Activated gamma-delta T cell treated with anti-CD3 and anti-CD28 coated beads, Interleukin-2, amount 50 U/mL, for 16 hours (primary cell): ENCODE data around the gene ELAC1.
"Not testable (repeated sequence)": the region's sequence is repeated elsewhere in the genome, so short reads cannot be mapped to it uniquely, and the experiment has no call there.

Experiments used
- DNase-seq: peaks from one replicate; pipeline ENCODE4 v3.0.0-alpha.2; 2020; ENCODE audit warnings: low read depth

The ELAC1 gene, protein sequence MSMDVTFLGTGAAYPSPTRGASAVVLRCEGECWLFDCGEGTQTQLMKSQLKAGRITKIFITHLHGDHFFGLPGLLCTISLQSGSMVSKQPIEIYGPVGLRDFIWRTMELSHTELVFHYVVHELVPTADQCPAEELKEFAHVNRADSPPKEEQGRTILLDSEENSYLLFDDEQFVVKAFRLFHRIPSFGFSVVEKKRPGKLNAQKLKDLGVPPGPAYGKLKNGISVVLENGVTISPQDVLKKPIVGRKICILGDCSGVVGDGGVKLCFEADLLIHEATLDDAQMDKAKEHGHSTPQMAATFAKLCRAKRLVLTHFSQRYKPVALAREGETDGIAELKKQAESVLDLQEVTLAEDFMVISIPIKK

DNA sequence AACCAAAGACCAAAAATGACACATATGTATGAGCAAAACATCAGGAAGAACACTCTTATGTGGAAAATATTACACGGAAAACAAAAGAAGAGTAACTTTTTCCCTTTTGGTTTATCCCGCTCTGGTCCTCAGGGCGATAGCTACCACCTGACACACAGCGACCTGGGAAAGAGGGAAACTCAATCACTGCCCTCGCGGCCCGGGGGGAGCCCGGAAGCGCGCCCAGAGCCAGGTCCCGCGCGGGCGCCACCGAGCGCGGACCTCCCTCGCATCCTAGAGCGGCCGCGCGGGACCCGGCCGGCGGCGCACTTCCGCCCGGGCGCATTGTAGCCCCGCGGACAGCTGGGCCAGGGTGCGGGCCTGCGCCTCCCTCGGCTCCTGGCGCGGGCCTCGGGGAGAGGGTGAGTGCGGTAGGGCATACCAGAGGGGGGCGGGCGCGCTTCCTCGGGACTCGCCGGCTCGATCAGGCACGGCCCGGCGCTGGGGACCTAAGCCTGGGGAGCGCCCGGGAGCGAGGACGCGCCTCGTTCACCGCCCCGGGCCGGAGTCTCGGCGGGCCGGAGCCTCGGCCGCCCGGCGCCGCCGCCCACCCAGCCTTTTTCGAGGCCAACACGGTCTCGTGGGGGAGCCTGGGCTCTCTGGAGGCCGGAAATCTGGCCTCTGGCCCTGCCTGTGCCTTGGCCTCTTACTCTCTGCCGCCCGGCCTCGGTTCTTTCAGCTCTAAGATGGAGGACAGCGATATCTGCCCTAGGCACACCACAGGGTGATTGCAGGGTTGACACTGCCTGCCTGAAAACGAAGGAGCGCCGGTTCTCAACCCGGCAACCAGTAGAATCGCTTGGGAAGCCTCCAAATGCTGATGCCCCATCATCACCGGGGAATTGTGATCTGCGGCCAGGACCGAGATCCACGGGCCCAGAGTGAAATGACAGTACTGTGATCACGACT lies at the start of gene ELAC1:
TSS of gene ELAC1 (plus strand) at position 327 of the 948 bp plus-strand sequence. CDS start 6,365 bp downstream, outside the sequence.
- DNase-seq, result peak; percentile 39

DNA sequence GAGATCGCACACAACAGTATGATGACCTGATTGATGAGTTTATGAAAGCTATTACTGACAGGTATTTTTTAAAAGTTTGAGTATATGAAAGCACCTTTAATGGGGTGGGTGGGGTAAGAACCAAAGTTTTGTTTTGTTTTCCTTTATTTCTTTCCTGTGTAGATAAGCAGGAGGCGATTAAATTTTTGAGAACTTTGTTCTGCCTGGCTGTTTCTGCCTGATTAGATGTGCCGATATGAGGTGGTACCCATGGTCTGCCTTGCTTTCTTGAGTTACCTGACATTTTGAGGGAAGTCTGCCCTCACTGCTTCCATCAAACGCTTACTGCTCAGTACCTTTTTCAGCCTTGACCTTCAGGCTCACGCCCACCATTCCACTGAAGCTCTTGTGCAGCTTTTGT lies 49.7 kb upstream of the ELAC1 start:
- no peak for DNase-seq

DNA sequence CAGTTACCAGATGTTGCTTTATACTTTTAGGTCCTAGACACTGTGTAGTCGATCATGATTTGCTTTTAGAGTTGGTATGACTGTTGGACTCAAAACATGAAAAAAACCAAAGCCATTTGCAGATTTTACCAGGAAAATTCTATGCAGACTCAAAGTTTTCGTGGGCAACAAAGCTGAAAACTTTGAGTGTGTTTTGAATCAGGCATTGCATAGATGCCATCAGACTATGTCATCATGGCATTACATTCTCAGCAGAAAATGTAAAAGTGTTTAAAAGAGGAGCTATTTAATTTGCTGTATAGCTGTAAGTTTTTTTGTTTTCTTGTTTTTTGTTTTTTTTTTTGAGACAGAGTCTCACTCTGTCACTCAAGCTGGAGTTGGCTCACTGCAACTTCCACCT lies 43.5 kb upstream of the ELAC1 start:
- no peak for DNase-seq

GRCh38 chr18:50926521-50926920 lies 41.3 kb upstream of the ELAC1 start:
- no peak for DNase-seq

DNA sequence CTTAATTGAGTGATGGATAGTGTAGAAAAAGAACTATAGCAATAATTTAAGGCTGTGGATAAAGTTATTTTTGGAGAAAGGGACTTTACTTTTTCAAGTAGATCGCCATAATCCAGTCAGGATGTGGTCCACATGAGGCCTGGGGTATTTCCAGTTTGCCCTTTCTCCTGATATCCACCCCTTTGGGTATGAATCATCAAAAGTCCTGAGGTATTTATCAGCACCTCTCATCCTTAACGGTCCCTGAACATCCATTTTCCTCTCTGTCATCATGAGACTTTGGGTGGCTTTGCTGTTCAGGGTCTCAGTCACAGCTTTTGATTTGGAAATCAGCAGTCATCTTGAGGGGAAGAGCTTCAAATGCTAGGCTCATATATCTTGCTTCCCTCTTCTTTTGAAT lies 39.3 kb upstream of the ELAC1 start:
- DNase-seq, result no peak

DNA sequence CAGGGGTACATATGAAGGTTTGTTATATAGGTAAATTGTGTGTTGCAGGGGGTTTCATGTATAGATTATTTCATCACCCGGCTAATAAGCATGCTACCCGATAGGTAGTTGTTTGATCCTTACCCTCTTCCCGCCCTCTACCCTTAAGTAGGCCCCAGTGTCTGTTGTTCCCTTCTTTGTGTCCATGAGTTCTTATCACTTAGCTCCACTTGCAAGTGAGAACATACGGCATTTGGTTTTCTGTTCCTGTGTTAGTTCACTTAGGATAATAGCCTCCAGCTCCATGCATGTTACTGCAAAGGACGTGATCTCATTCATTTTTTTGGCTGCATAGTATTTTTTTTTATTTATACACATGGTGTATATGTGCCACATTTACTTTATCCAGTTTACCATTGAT lies 34.2 kb upstream of the ELAC1 start:
- DNase-seq, result no peak

DNA sequence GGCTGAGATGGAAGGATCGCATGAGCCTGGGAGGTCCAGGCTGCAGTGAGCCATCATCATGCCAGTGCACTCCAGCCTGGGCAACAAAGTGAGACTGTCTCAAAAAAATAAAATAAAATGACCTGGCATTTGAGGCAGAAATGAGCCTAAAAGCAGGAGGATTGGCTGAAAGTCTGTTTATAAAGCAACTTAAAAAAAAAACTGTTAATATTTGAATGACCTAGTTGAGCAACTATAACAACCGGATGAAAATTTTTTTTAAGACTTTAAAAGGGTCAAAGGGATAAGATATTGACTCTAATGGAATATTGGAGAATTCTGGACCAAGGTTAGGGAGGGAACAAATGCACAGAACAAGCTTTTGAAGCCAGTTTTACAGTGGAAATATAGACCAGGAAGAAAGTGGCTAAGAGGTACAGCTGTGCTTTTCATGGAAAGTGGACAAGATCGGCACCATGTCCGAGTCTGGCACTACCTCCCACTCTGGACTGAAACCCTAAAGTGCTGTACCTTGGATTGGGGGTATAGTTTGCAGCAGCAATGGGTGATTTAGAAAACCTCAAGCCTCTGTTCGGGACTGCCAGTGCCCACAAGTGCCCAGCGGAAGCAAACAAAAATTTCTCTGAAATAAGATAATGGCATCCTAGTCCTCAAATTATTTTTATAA lies 33.2 kb upstream of the ELAC1 start:
- no peak for DNase-seq

- no peak for DNase-seq
Observed at GRCh38 chr18:50935493-50936191, 32.2 kb upstream of the ELAC1 start.

DNA sequence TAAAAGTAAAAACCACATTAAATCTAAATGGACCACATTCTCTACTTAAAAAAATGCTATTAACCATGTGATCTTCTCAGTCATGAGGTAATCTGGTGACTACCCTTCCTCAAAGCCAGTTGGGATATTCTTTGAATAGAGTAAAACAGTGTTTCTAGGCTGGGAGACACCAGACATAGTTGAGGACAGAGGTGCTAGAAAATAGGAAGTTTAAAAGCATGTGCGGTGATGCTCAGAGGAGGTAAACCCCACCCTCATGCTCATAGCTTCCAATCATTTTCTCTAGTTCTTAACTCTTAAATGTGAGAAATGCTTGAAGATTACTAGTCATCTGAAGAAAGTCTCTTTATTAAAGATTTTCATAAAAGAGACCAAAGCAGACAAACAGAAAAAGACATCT lies 30.7 kb upstream of the ELAC1 start:
- DNase-seq, result no peak

- DNase-seq, result no peak
Observed at GRCh38 chr18:50938912-50939311, 28.9 kb upstream of the ELAC1 start.

- DNase-seq, result no peak
Observed at GRCh38 chr18:50944245-50944932, 23.5 kb upstream of the ELAC1 start.

- not testable (repeated sequence) for DNase-seq
Observed at GRCh38 chr18:50945918-50946317, 21.9 kb upstream of the ELAC1 start.

DNA sequence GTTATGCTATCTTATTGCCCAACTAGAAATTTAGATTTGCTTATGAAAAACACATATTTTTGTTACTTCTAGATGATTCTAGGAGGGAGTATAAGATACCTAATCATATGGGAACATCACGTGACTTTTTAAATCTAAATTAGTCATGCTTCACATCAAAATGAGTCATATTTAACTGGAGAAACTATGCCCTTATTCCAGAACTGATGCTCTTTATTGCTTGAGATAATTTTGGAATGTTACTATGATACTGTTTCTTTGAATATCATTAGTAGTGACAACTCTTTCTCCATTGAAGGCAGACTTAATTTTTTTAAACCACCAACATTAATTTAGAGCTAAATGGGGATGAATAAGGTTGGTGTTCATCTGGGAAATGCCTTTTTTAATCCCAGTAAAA lies 19.9 kb upstream of the ELAC1 start:
- no peak for DNase-seq

GRCh38 chr18:50949185-50949584 lies 18.7 kb upstream of the ELAC1 start:
- DNase-seq, result no peak

- DNase-seq, result no peak
Observed at GRCh38 chr18:50950626-50951025, 17.2 kb upstream of the ELAC1 start.

DNA sequence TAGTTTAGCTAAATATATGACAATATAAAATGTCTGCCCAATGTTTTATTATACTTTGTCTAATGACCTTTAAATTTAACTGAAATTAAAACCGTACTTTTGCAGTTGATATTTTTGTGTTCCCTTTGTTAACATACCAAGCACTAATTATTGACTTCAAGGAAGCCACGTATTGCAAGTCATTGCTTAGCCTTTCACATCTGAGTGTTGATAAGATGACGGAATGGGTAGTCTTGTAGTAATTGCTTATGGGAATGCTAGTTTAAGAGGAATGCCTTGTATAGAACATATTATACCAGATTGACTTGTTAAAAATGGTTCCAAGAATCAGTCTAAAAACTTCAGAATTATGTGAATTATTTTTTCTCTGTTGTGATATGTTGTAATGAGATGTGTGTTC lies 14.0 kb upstream of the ELAC1 start:
- no peak for DNase-seq

GRCh38 chr18:50955253-50955652 lies 12.6 kb upstream of the ELAC1 start:
- no peak for DNase-seq

- no peak for DNase-seq
Observed at GRCh38 chr18:50956116-50956515, 11.7 kb upstream of the ELAC1 start.

- no peak for DNase-seq
Observed at GRCh38 chr18:50961974-50962373, 5.9 kb upstream of the ELAC1 start.

DNA sequence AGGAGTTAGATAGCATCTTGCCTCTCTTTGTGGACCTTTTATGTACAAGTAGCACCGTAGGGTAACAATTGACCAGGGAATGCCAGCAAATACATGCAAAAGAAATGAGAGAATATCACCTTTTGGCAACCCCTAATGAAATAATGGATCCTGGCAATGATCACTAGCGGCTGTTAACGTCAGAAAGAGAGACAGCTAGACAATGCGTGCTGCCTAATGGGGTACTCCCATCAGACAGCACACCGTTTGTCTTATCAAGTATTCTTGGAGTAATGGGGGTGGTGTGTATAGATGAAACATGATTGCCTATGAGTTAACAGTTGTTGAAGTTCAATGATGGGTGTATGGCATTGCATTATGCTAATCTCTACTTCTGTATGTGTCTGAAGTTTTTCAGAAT lies 1.6 kb downstream of the ELAC1 start:
- DNase-seq, result no peak

DNA sequence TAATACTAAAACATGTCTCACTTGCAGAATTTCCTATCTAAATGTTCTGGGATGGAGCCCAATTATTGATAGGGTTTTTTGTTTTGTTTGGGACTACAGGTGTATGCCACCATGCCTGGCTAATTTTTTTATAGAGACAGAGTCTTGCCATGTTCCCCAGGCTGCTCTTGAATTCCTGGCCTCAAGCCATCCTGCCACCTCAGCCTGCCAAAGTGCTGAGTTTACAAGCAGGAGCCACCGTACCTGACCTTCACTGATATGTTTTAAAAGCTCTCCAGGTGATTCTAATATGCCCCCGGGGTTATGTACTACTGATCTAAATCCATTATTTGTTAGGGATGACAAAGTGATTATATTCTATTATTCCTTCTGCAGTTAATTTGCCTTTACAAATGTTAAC lies 2.2 kb downstream of the ELAC1 start:
- DNase-seq, result no peak
